Mesenchymal stem cell (in vitro differentiated cells and primary cell): ENCODE results near the gene TTR. TPM values are rescaled to one million over a fixed set of nuclear protein-coding genes. Genes with fewer than 3 reads are reported as not detected.

Experiments
- DNase-seq: peaks from one replicate; pipeline ENCODE4 v3.0.0-alpha.2; 2013
- H2AFZ ChIP-seq: one replicate; pipeline ENCODE4 v1.6.1; 2013; ENCODE audit warnings: low read depth, mild to moderate bottlenecking, control low read depth, inconsistent platforms, low read length, moderate library complexity
- H2AK5ac ChIP-seq: 2 replicates; pipeline ENCODE4 v1.6.1; 2013; ENCODE audit warnings: low read length, moderate library complexity, mild to moderate bottlenecking, inconsistent platforms; ENCODE audit not compliant: severe bottlenecking
- H2BK120ac ChIP-seq: one replicate; pipeline ENCODE4 v1.6.1; 2013; ENCODE audit warnings: low read depth, mild to moderate bottlenecking, inconsistent platforms, low read length, moderate library complexity
- H2BK12ac ChIP-seq, 2 experiments: one replicate each; pipeline ENCODE4 v1.6.1; 2013; ENCODE audit warnings: inconsistent platforms in 2 of 2, low read length in 2 of 2, mild to moderate bottlenecking in 2 of 2, moderate library complexity in 2 of 2, control low read depth in 1 of 2
- H2BK15ac ChIP-seq: one replicate; pipeline ENCODE4 v1.6.1; 2013; ENCODE audit warnings: mild to moderate bottlenecking, low read depth, inconsistent platforms; ENCODE audit not compliant: poor library complexity, severe bottlenecking
- H2BK5ac ChIP-seq: 2 replicates; pipeline ENCODE4 v1.6.1; 2013; ENCODE audit warnings: low read depth, mild to moderate bottlenecking, low read length, control low read depth, inconsistent platforms; ENCODE audit not compliant: poor library complexity, severe bottlenecking
- H3K14ac ChIP-seq, 2 experiments: one replicate each; pipeline ENCODE4 v1.6.1; 2013; ENCODE audit warnings: inconsistent platforms in 2 of 2, low read length in 2 of 2, control low read depth in 1 of 2, mild to moderate bottlenecking in 1 of 2, moderate library complexity in 1 of 2
- H3K18ac ChIP-seq, 2 experiments: one replicate each; pipeline ENCODE4 v1.6.1; 2013; ENCODE audit warnings: inconsistent platforms in 2 of 2, low read length in 2 of 2, control low read depth in 1 of 2, low read depth in 1 of 2, mild to moderate bottlenecking in 1 of 2
- H3K23ac ChIP-seq, 2 experiments: one replicate each; pipeline ENCODE4 v1.6.1; 2013; ENCODE audit warnings: inconsistent platforms in 2 of 2, low read length in 2 of 2, mild to moderate bottlenecking in 2 of 2, moderate library complexity in 2 of 2, control low read depth in 1 of 2
- H3K27ac ChIP-seq: 2 replicates; pipeline ENCODE4 v1.5.1; 2013; ENCODE audit warnings: mild to moderate bottlenecking, moderate library complexity, low read length, control low read depth, inconsistent platforms; ENCODE audit not compliant: poor library complexity, severe bottlenecking
- H3K27me3 ChIP-seq, 2 experiments: 2 replicates each; pipeline versions ENCODE4 v1.6.1 to v1.7.0; 2013; ENCODE audit warnings: low read length in 2 of 2, mild to moderate bottlenecking in 2 of 2, moderate library complexity in 2 of 2, control low read depth in 1 of 2, inconsistent platforms in 1 of 2; ENCODE audit not compliant: control insufficient read depth in 1 of 2, insufficient read depth in 1 of 2
- H3K36me3 ChIP-seq, 2 experiments: 2 replicates each; pipeline versions ENCODE4 v1.6.1 to v1.7.0; 2013; ENCODE audit warnings: low read length in 2 of 2, control low read depth in 1 of 2, inconsistent platforms in 1 of 2, low read depth in 1 of 2, mild to moderate bottlenecking in 1 of 2; ENCODE audit not compliant: insufficient read depth in 2 of 2, control insufficient read depth in 1 of 2
- H3K4ac ChIP-seq, 2 experiments: one replicate each; pipeline ENCODE4 v1.6.1; 2013; ENCODE audit warnings: inconsistent platforms in 2 of 2, low read length in 2 of 2, mild to moderate bottlenecking in 2 of 2, moderate library complexity in 2 of 2, control low read depth in 1 of 2, low read depth in 1 of 2
- H3K4me1 ChIP-seq: 2 replicates; pipeline ENCODE4 v1.6.1; 2013; ENCODE audit warnings: low read depth, low read length, control low read depth; ENCODE audit not compliant: control insufficient read depth, insufficient read depth
- H3K4me2 ChIP-seq: 2 replicates; pipeline ENCODE4 v1.6.1; 2013; ENCODE audit warnings: low read length, mild to moderate bottlenecking, inconsistent platforms; ENCODE audit not compliant: poor library complexity, severe bottlenecking
- H3K4me3 ChIP-seq, 2 experiments: 2 replicates each; pipeline versions ENCODE4 v1.5.1 to v1.7.0; 2013; ENCODE audit warnings: low read length in 2 of 2, mild to moderate bottlenecking in 2 of 2, control low read depth in 1 of 2, low read depth in 1 of 2; ENCODE audit not compliant: insufficient read depth in 1 of 2
- H3K79me1 ChIP-seq: replicated peaks from 2 replicates; pipeline ENCODE4 v1.6.1; 2013; ENCODE audit warnings: mild to moderate bottlenecking, control low read depth, low read length, inconsistent platforms; ENCODE audit not compliant: poor library complexity, severe bottlenecking
- H3K9ac ChIP-seq: 2 replicates; pipeline ENCODE4 v1.7.0; 2013; ENCODE audit warnings: mild to moderate bottlenecking, low read length, moderate library complexity
- H3K9me3 ChIP-seq: 2 replicates; pipeline ENCODE4 v1.7.0; 2013; ENCODE audit warnings: mild to moderate bottlenecking, low read length; ENCODE audit not compliant: control insufficient read depth
- H4K8ac ChIP-seq: one replicate; pipeline ENCODE4 v1.6.1; 2013; ENCODE audit warnings: inconsistent platforms, mild to moderate bottlenecking, low read length, moderate library complexity
- H4K91ac ChIP-seq: one replicate; pipeline ENCODE4 v1.6.1; 2013; ENCODE audit warnings: mild to moderate bottlenecking, low read length, inconsistent platforms
- WGBS: methylation state at CpG from one replicate; pipeline ENCODE4 v1.1.7; 2013; ENCODE audit warnings: mixed read lengths; 5-methylcytosine and 5-hydroxymethylcytosine counted together
- polyA plus RNA-seq, 2 experiments: library from polyadenylated mRNA; stranded (reverse); fragments of 200-250 nt; gene quantifications; one replicate each; pipeline ENCODE4 v1.2.3, GENCODE V29; 2013

The TTR gene
- 0.11 TPM for polyA plus RNA-seq (2013, experiment 1 of 2)
- not detected for polyA plus RNA-seq (2013, experiment 2 of 2)

- no peak within 1 kb of the TSS for H3K9ac ChIP-seq
- H3K18ac ChIP-seq = peak within 1 kb of the TSS in 1 of 2 experiments; percentile 50
- H3K4me3 ChIP-seq = no peak within 1 kb of the TSS
- no peak within 1 kb of the TSS for H3K14ac ChIP-seq
- no peak within 1 kb of the TSS for H3K27ac ChIP-seq
- H3K4me1 ChIP-seq = peaks cover 6% of the 10 kb centered on the region
- no peak within 1 kb of the TSS for H2AFZ ChIP-seq
- H2BK5ac ChIP-seq = no peak within 1 kb of the TSS
- WGBS = 87% methylated on average over 2 of the region's 5 CpGs
- no peak within 1 kb of the TSS for H3K4me2 ChIP-seq
- H3K9me3 ChIP-seq = no peaks in the 10 kb centered on the region
- DNase-seq = no peak
- H2BK15ac ChIP-seq = no peak within 1 kb of the TSS
- no peak within 1 kb of the TSS for H4K91ac ChIP-seq
- no peak within 1 kb of the TSS for H2AK5ac ChIP-seq
- no peak within 1 kb of the TSS for H3K4ac ChIP-seq
- peaks cover 0 to 8% of the 10 kb centered on the region in 2 experiments for H3K27me3 ChIP-seq
- no peak within 1 kb of the TSS for H2BK120ac ChIP-seq
- H3K23ac ChIP-seq = no peak within 1 kb of the TSS
- no peak within 1 kb of the TSS for H4K8ac ChIP-seq
- no peaks in the 10 kb centered on the region for H3K36me3 ChIP-seq
- no peaks in the 10 kb centered on the region for H3K79me1 ChIP-seq
- H2BK12ac ChIP-seq = no peak within 1 kb of the TSS
Measured at GRCh38 chr18:31591628-31592027, at the start of gene TTR. Gene TTR (plus strand): TSS chr18:31591877. CDS start chr18:31591903, 26 bp downstream.

GRCh38 chr18:31546476-31546875 is 45.2 kb upstream of the TTR start:
- Histone ChIP-seq H2BK5ac (no peak overlapping the region), H2BK15ac (no peak overlapping the region), H3K79me1 (no peaks in the 10 kb centered on the region), H2AK5ac (no peak overlapping the region), H3K4me2 (no peak overlapping the region), H2BK120ac (no peak overlapping the region), H3K9me3 (no peaks in the 10 kb centered on the region), H3K9ac (no peak overlapping the region), H3K27ac (no peak overlapping the region), H4K91ac (no peak overlapping the region), H3K27me3 (no peaks in the 10 kb centered on the region), H3K14ac (no peak overlapping the region), H3K4me1 (peaks cover 4% of the 10 kb centered on the region), H3K4ac (no peak overlapping the region), H3K18ac (no peak overlapping the region), H3K4me3 (no peak overlapping the region), H2AFZ (no peak overlapping the region), H3K23ac (no peak overlapping the region), H2BK12ac (no peak overlapping the region), H3K36me3 (peaks cover 0 to 13% of the 10 kb centered on the region in 2 experiments), H4K8ac (no peak overlapping the region)
- WGBS = 78% methylated on average over 2 of the region's 2 CpGs
- no peak for DNase-seq

GRCh38 chr18:31548853-31549252 is 42.8 kb upstream of the TTR start:
- Histone ChIP-seq H2BK15ac (no peak overlapping the region), H3K4ac (no peak overlapping the region), H3K14ac (no peak overlapping the region), H4K91ac (no peak overlapping the region), H3K4me2 (no peak overlapping the region), H3K4me3 (no peak overlapping the region), H3K18ac (no peak overlapping the region), H3K9me3 (no peaks in the 10 kb centered on the region), H3K79me1 (no peaks in the 10 kb centered on the region), H3K9ac (no peak overlapping the region), H3K23ac (no peak overlapping the region), H3K27me3 (no peaks in the 10 kb centered on the region), H2AFZ (no peak overlapping the region), H3K36me3 (peaks cover 0 to 5% of the 10 kb centered on the region in 2 experiments), H3K4me1 (peaks cover 4% of the 10 kb centered on the region), H2BK120ac (no peak overlapping the region), H3K27ac (no peak overlapping the region), H2BK5ac (no peak overlapping the region), H2AK5ac (no peak overlapping the region), H4K8ac (no peak overlapping the region), H2BK12ac (no peak overlapping the region)
- 100% methylated on average over 2 of the region's 2 CpGs for WGBS
- DNase-seq = no peak

GRCh38 chr18:31549416-31549815 is 42.3 kb upstream of the TTR start:
- Histone ChIP-seq H3K27me3 (no peaks in the 10 kb centered on the region), H3K27ac (no peak overlapping the region), H2BK15ac (no peak overlapping the region), H3K9ac (no peak overlapping the region), H4K91ac (no peak overlapping the region), H4K8ac (no peak overlapping the region), H2BK120ac (no peak overlapping the region), H3K4ac (no peak overlapping the region), H3K9me3 (no peaks in the 10 kb centered on the region), H2AK5ac (no peak overlapping the region), H2BK5ac (no peak overlapping the region), H3K14ac (no peak overlapping the region), H3K23ac (no peak overlapping the region), H3K36me3 (peaks cover 0 to 5% of the 10 kb centered on the region in 2 experiments), H2AFZ (no peak overlapping the region), H3K4me2 (no peak overlapping the region), H3K79me1 (no peaks in the 10 kb centered on the region), H2BK12ac (no peak overlapping the region), H3K4me3 (no peak overlapping the region), H3K18ac (no peak overlapping the region), H3K4me1 (peaks cover 4% of the 10 kb centered on the region)
- DNase-seq = no peak
- 100% methylated on average over 2 of the region's 4 CpGs for WGBS
